ENCODE data around the gene COPS7A.

Gene COPS7A

GRCh38 chr12:6697584-6698351 is 26.1 kb upstream of the COPS7A start:
- peak; percentile 63 for TF ChIP-seq CTCF (IDR thresholded peaks at IDR 0.05; ENCODE audit: low read depth, low read length)

GRCh38 chr12:6698352-6699046 is 25.3 kb upstream of the COPS7A start:
- no peak for TF ChIP-seq CTCF (IDR thresholded peaks at IDR 0.05; ENCODE audit: low read depth, low read length)
- no peak overlapping the region for H3K4me3 ChIP-seq (ENCODE audit: low read depth, low read length)

More at GRCh38 chr12:6697584-6698351, 26.1 kb upstream of the COPS7A start:
- H3K4me3 ChIP-seq (ENCODE audit: low read depth, low read length) = no peak overlapping the region

- TF ChIP-seq CTCF (IDR thresholded peaks at IDR 0.05; ENCODE audit: low read depth, low read length) = no peak
- peak overlapping the region; percentile 63 for H3K4me3 ChIP-seq (ENCODE audit: low read depth, low read length)
Observed at GRCh38 chr12:6699259-6699988, 24.4 kb upstream of the COPS7A start.

GRCh38 chr12:6699989-6700645 is 23.7 kb upstream of the COPS7A start:
- TF ChIP-seq CTCF (IDR thresholded peaks at IDR 0.05; ENCODE audit: low read depth, low read length) = no peak

GRCh38 chr12:6700646-6701051 is 23.2 kb upstream of the COPS7A start, which contains the start of gene PIANP:
Gene PIANP (minus strand): TSS chr12:6700815. CDS start chr12:6698061, 2,754 bp downstream.
- peak within 1 kb of the TSS; percentile 63 for H3K4me3 ChIP-seq (ENCODE audit: low read depth, low read length)
- no peak for TF ChIP-seq CTCF (IDR thresholded peaks at IDR 0.05; ENCODE audit: low read depth, low read length)

More at GRCh38 chr12:6699989-6700645, 23.7 kb upstream of the COPS7A start:
- peak overlapping the region; percentile 63 for H3K4me3 ChIP-seq (ENCODE audit: low read depth, low read length)

- TF ChIP-seq CTCF (IDR thresholded peaks at IDR 0.05; ENCODE audit: low read depth, low read length) = no peak
- H3K4me3 ChIP-seq (ENCODE audit: low read depth, low read length) = peak overlapping the region; percentile 63
Observed at GRCh38 chr12:6701078-6701768, 22.6 kb upstream of the COPS7A start.
